ENCODE measurements around the gene STEAP1B.

Gene STEAP1B

DNA sequence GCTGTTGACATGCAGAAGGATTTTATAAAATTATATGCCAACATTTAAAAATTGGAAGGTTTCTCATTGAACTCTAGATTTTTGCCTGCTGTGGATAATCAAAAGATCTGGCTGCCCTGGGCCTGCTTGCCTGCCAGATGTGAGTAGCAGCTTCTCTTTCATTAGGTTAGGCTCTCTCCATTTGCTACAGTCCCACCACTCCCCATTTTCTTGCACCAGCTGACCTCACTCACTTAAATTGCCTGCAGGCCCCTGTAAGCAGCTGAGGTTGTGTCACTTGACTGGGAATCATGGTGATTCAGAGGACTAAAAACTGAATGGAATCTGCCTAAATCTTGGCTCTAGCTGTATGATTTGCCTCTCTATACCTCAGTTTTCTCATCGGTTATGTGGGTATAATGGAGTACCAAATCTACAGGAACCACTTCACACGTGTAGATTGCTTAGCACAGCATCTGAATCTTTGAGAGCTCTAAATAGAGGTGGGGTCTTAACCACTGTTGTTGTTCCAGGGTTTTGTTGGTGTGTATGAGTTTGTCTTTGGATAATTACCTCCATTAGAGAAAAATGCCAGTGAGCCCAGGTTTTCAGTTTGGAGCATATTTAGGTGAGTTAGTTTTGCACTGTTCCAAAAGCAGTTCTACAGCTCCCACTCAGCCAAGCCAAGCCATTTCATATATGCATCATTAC, 124.5 kb downstream of the STEAP1B start:
- Mint-ChIP-seq H3K27ac (no peak overlapping the region), H3K27me3 (no peaks in the 10 kb centered on the region), H3K4me1 (no peaks in the 10 kb centered on the region), H3K9me3 (no peaks in the 10 kb centered on the region), H3K4me3 (no peak overlapping the region), H3K36me3 (ENCODE audit: low read depth) (no peaks in the 10 kb centered on the region)
- DNase-seq (no peak), ATAC-seq (no peak)

DNA sequence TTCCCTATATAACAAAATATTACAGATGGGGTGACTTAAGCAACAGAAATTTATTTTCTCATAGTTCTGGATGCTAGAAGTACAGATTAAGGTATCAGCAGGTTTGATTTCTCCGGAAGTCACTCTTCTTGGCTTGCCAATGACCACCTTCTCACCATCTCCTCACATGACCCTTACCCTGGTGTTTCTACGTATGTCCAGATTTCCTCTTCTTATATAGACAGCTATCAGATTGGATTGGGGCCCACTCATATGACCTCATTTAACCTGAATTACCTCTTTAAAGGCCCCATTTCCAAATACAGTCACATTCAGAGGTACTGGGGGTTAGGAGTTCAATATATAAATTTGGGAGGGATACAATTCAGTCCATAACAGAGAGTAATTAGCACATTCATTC, 126.1 kb downstream of the STEAP1B start:
- no peak for DNase-seq
- no peak overlapping the region for H3K27ac Mint-ChIP-seq
- H3K27me3 Mint-ChIP-seq = no peaks in the 10 kb centered on the region
- H3K36me3 Mint-ChIP-seq (ENCODE audit: low read depth) = no peaks in the 10 kb centered on the region
- H3K4me1 Mint-ChIP-seq = no peaks in the 10 kb centered on the region
- H3K9me3 Mint-ChIP-seq = no peaks in the 10 kb centered on the region
- H3K4me3 Mint-ChIP-seq = no peak overlapping the region
- ATAC-seq = no peak

DNA sequence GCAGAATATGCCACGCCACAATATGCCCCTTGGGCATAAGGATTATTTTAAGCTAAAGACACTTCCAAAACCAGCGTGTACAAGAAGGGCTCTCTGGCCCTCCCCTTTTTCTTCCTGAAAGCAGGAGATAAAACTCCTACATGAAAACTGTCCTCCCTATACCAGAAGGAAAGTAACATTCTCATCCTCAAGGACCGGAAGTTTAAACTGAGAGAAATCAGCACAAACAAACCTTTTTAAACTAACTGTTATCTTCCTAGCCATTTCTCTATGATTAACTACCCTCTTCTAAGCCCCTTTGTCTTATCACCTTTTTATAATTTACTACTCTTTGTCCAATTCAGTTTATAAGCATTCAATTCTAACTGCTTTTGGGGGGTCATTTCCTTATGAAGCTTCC, 126.6 kb downstream of the STEAP1B start:
- Mint-ChIP-seq H3K4me3 (no peak overlapping the region), H3K36me3 (ENCODE audit: low read depth) (no peaks in the 10 kb centered on the region), H3K4me1 (no peaks in the 10 kb centered on the region), H3K9me3 (no peaks in the 10 kb centered on the region), H3K27me3 (no peaks in the 10 kb centered on the region), H3K27ac (no peak overlapping the region)
- no peak for DNase-seq
- no peak for ATAC-seq

DNA sequence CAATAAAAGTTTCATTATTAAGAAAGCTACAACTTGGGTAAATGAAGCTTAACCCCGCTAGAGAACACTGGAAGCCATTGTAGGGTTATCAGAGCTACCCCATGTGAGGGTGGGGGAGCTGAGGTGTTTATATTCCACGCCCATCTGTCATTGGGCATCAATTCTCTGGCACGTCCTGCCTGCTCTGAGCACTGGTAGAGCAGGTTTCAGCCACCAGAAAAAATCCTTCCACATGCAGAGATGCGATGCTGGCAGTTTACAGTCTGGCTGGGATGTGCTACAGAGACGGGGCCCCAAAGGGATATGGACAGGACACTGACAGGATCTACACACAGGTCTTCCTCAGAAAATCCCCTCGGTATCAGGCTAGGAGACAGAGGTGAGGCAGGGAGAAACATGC, 127.1 kb downstream of the STEAP1B start:
- no peaks in the 10 kb centered on the region for H3K36me3 Mint-ChIP-seq (ENCODE audit: low read depth)
- no peaks in the 10 kb centered on the region for H3K4me1 Mint-ChIP-seq
- H3K9me3 Mint-ChIP-seq = no peaks in the 10 kb centered on the region
- H3K27ac Mint-ChIP-seq = no peak overlapping the region
- H3K27me3 Mint-ChIP-seq = no peaks in the 10 kb centered on the region
- no peak overlapping the region for H3K4me3 Mint-ChIP-seq
- DNase-seq (no peak), ATAC-seq (no peak)

DNA sequence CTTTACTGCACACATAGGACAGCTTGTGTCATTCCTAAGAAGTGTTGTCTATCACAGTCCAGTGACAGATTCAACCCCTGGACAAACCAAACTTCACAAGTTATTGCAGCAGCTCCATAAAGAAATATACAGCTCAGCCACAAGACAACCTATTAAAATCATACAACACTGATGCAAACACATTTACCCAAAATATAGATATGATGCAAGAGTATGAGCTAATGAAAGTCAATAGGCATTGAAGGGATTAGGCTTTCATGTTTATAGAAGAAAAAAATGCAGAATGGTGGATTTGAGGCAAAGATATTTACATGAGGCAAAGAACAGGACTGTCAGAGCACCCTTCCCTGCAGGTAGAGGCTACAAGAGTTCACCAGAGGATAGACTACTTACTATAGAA, 128.1 kb downstream of the STEAP1B start:
- Mint-ChIP-seq H3K36me3 (ENCODE audit: low read depth) (no peaks in the 10 kb centered on the region), H3K9me3 (no peaks in the 10 kb centered on the region), H3K27me3 (no peaks in the 10 kb centered on the region), H3K27ac (no peak overlapping the region), H3K4me1 (no peaks in the 10 kb centered on the region), H3K4me3 (no peak overlapping the region)
- ATAC-seq = no peak
- no peak for DNase-seq
